ENCODE data around the gene HAL. TPM values are rescaled to one million over a fixed set of nuclear protein-coding genes. Genes with fewer than 3 reads are reported as not detected.
"Not testable (repeated sequence)": the region's sequence is repeated elsewhere in the genome, so short reads cannot be mapped to it uniquely, and the experiment has no call there.

The HAL gene
- total RNA-seq, 1 donor from 2014 or later: 0.17 TPM

DNA sequence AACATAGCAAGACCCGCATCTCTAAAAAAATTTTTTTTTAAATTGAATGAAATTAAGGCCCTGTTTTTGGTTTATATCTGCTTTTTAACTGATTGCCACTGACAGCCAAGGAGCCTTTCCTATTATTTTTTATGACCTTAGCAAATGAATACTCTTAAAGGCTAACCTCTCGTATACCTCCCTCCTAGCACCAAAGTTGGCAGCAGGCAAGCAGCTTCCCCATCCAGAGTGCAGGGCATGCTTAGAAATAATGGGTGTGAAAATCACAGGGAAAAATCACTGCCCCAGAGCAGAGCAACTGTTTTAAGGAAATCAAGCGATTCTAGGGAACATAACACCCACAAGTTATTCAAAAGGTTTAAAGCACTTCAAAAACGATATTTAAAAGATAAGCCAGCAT, 20.7 kb downstream of the HAL start:
- DNase-seq: no peak

DNA sequence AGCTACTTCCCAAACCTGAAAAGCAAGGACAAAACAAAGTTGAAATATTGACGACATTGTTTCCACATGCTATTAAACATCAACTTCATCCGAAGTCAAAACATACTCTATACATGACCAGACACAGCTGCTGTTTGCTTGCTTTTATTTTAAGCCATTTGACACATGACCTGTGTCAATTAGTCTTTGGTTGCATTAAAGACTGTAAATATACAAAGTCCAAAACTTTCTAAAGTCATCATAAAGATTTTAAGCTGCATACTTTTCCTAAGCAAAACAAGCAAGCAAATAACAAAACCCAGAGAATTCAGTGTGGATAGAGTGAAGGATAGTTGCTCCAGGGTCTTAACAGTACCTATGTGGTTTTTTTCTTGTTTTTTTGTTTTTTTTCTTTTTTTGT, 21.8 kb downstream of the HAL start:
- DNase-seq: no peak

DNA sequence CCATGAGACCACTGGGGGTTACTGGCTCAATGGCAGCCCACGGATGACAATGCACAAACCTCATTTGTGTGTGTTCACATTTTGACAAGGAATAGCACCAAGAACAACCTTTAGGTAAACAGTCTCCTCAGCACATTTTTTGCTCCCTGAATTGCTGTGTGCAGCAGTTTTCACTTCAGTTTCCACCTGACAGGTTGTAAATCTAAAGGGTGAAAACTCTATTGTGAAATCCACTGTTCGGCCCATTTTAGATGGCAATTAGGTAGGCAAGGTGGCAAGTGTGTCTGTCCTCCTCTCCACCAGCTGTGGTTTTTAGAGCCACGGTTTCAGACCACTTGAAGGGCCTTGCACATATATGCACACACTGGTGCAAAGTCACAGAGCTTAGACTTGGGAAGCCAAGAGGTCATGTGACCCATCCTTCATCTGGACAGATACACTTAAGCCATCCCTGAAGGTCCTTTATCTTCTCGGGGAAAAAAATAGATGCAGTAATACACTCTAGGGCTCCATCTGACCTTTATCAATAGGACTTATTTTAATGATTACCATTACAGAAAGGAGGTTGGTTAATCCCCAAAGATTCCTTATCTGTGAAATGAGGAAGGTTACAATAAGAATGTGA, 23.2 kb downstream of the HAL start:
- DNase-seq: no peak

DNA sequence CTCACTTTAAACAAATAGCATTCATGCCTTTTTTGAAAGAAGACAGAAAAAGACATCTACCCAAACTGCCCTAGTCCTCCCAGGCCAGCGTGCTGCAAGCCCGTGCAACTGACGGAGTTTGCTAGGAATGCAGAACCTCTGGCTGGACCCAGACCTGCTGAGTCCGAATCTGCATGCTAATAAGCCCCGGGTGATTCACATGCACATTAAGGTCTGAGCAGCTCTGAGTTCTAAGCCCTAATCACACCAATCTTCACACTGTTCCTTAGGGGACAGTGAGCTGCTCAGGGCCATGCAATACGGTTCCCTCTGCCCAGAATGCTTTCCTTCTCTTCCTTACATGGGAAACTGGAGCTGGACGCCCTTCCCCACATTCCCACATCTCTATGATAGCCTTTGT, 25.2 kb downstream of the HAL start:
- no peak for DNase-seq

DNA sequence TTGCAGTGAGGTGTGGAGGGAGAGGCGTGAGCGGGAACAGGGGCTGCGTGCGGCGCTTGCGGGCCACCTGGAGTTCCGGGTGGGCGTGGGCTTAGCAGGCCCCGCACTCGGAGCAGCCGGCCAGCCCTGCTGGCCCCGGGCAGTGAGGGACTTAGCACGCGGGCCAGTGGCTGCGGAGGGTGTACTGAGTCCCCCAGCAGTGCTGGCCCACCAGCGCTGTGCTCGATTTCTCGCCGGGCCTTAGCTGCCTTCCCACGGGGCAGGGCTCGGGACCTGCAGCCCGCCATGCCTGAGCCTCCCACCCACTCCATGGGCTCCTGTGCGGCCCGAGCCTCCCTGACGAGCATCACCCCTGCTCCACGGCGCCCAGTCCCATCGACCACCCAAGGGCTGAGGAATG, 27.0 kb downstream of the HAL start:
- DNase-seq: not testable (repeated sequence)

DNA sequence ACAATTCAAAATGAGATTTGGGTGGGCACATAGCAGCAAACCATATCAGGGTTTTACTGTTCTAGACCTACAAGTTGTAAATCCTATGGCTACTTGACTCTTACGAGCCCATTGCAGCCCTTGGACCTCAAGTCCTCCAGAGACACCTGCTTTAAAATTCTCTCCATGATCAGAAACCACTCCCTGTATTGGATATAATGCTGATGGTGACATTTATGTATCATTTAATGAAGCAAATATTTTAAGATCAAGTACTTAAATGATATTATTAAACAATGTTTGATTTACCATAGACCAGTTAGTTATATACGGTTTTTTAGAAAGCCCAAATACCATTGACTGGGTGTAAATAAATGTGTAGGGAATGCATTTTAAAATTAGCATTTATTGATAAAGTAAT, 28.8 kb downstream of the HAL start:
- DNase-seq: no peak

DNA sequence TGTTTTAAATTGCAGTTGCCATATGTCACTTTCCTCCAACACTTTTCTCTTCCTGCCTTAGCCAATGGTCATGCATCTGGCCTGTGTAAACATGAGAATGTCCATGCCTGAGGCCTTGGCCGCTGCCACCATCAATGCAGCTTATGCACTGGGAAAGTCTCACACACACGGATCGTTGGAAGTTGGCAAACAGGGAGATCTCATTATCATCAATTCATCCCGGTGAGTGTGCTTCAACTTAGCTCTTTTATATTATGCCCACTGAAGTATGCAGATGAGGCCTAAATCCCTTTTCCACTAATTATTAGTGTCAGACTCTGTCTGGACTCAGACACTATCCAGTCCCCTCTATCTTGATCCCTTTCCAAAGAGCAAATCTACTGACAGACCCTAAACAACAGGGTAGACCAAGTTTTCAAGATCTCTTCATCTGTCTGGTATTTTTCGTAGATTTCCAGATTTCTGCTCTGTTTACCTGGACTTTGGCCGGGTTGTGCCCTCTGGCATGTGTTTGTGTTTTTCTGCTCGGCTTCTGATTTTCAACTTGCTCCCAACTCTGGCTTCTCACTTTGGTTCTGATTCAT, 29.8 kb downstream of the HAL start:
- no peak for DNase-seq

DNA sequence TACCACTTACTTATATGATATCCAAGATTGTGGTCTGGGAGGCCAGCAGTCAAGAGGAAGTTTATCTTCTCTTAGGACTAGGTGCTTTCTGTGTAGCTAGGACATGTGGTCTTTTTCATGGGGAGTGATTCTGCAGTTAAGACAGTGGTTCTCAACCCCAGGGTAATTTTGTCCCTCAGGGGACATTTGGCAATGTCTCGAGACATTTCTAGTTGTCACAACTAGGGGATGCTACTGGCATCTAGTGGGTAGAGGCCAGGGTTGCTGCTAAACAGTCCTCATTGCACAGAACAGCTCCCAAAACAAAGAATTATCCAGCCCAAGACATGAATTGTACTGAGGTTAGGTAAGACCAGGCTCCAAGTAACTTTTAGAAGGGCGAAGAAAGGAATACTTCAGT, 33.0 kb downstream of the HAL start:
- DNase-seq: peak; percentile 10

DNA sequence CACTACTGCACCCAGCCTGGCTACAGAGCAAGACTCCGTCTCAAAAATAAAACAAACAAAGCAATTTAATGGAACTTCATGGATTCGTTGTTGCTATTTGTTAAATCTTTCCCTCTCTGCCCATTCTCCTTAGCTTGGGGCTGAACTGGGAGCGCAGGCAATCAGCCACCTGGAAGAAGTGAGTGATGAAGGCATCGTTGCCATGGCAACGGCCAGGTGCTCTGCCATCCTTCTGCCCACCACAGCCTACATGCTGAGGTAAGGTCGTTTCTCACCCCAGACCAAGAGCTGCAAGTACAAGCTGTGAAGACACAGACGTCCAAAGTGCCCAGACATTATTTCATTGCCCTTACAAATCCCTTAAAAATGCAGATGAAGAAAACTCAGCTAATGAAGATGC, 33.9 kb downstream of the HAL start:
- no peak for DNase-seq

DNA sequence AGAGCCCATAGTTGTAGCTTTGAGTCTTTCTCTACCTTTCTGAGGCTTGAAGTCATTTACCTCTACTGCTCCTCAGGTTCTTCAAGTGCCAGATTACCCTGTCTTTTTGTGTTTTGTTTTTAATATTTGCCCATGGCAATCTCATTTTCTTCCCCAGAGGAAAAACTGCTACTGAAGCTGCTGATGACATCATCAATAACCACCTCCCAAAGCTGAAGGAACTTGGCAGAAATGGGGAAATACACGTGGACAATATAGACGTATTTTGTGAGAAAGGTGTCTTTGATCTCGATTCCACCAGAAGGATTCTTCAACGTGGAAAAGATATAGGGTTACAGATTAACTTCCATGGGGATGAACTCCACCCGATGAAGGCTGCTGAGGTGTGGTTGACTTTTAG, 35.9 kb downstream of the HAL start:
- no peak for DNase-seq

DNA sequence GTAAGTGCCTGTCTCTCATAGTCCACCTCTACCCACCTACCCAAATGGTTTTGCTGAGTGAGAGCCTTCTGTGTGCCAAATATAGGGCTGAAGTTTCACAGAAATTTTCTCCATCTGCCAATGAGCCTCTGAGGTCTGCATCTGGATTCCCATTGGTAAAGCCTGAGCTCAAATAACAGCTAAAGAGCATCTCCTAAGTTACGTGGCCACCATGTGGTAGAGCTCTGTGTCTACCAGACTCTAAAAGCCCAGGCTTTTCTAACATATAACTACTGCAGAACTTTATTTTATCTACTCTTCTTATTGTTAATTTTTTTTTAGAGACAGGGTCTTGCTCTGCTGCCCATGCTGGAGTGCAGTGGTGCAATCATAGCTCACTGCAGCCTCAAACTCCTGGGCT, 37.0 kb downstream of the HAL start:
- DNase-seq: peak; percentile 31

DNA sequence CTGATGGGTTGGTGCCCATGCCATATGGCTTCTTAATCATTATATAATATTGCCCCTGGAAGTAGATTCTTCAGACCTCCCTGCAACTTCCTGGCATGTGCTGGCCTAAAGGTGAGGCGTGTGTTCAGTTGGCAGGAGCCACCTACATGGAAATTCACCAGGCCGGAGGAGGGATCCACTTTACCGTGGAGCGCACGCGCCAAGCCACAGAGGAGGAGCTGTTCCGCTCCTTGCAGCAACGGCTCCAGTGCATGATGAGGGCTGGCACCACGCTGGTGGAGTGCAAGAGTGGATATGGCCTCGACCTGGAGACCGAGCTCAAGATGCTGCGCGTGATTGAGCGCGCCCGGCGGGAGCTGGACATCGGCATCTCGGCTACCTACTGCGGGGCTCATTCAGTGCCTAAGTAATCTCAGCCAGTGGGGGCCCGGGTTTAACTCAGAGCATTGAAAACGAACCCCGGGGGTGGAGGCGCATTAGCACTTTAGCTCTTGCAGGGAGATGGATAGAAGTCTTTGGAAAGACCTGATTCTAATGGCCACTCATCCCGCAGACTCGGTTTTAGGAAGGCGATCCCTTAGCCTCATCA, 39.5 kb downstream of the HAL start:
- DNase-seq: no peak

DNA sequence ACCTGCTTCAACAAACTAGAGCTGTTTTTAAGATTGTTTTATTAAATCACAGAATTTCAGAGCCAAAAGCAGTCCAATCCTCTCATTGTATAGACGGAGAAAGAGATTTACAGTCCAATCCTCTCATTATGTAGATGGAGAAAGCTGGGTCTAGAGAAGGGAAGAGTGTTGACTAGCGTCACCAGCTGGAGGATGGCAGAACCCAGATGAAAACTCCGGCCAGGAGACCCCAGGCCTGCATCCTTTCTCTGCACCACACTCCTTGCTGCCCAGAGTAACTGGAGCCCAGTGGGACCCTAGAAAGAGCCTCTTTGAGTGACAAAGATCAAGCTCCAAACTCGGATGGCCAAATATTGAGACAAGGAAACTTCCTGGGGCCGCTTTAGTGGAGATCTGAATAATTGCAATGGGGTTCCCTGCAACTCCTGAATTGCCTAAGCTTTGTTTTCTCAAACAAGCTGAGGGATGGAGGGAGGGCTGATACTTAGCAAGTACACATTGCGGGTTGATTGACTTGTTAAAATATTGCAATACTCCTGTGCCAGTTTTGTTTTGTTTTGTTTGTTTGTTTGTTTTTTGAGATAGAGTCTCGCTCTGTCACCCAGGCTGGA, 40.5 kb downstream of the HAL start:
- no peak for DNase-seq

DNA sequence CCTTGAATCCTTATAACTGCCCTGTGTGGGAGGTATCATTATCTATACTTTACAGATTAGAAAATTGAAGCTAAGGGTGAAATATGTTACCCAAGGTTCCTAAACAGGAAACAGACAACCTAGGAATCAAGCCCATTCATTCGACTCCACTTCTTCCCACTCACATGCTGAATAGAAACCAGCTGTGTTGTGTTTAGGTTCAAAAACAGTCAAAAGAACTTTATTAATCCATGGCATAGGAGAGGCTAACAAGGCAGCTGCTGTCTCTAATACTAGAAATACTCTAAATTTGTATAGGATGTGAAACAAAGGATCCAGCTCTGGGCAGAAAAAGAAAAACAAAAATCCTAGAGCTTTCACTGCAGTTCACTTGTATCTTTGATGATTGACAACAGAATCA, 43.1 kb downstream of the HAL start:
- no peak for DNase-seq

DNA sequence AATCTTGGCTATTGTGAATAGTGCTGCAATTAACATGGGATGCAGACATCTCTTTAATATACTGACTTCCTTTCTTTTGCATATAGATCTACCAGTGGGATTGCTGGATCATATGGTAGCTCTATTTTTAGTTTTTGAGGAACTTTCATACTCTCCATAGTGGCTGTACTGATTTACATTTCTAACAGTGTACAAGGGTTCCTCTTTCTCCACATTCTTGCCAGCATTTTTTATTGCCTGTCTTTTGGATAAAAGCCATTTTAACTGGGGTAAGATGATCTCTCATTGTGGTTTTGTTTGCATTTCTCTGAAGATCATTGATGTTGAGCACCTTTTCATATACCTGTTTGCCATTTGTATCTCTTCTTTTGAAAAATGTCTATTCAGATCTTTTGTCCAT, 44.6 kb downstream of the HAL start:
- no peak for DNase-seq

DNA sequence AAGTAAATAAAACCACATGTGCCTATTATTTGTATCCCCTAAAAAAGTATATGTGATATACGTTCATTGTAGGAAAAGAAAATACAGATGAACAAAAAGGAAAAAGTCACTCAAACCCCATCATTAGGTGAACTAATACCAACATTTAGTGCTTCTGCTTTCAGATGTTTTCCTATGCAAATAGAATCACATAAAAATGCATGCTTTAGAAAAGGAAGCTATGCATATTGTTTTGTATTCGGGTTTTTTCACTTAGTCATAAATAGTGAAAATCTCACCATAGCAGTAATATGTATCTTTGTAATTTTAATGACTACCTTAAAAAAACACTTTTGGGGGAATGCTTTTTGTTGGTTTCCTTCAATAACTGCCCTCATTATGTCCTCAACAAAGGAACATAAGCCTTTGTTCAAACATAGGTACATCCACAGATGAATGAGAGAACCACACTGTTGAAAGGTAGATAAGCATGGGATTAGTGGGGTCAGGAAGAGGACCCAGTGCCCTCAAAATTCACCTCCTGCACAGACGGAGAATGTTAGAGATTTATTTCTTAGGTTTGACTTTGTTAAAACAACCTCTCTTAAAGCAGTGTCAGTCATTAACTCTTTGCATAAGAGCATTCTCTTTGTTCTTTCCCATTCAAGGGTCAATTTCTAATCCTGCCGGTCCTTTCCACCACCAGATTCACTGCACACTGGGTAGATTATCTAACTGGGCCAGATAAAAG, 46.5 kb downstream of the HAL start:
- no peak for DNase-seq

DNA sequence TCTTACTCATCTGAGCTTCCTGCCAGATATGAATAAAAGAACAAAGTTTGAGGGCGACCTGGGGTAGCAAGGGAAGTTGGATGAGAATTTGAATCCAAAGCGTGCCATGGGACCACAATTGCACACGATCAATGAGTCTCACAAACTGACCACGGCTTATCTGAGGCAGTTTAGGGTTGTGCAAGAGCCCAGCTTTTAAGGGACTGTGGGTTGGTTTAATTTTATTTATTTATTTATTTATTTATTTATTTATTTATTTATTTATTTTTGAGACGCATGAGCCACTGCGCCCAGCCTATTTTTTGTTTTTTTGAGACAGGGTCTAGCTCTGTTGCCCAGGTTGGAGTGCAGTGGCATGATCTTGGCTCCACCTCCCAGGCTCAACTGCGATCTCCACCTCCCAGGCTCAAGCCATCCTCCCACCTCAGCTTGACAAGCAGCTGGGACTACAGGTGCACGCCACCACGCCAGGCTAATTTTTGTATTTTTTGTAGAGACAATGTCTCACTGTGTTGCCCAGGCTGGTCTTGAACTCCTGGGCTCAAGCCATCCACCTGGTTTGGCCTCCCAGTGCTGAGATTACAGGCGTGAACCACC, 51.9 kb downstream of the HAL start:
- no peak for DNase-seq

DNA sequence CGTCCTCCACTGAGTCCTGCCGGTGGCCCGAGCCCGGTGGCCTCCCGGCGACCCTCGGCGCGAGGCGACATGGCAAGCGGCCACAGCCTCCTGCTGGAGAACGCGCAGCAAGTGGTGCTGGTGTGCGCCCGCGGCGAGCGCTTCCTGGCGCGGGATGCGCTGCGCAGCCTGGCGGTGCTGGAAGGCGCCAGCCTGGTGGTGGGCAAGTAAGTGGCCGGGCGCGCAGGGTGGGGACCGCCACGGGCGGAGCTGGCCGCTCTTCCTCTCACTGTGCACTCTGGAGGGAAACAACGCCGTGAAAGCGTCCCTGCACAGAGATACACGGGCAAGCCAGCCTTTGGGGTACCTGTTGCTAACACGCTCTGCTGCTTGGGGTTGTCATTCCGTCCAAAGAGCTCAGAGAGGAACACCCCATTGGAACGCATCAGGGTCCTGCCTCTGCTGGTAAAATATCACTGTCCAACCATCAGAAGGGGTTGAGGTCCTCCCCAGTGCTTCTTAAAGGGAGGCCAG, 52.8 kb downstream of the HAL start, which contains the start of gene AMDHD1:
TSS of gene AMDHD1 (plus strand) at position 2 of the 513 bp plus-strand sequence. CDS start at position 70, 68 bp downstream.
- DNase-seq: peak; percentile 69

DNA sequence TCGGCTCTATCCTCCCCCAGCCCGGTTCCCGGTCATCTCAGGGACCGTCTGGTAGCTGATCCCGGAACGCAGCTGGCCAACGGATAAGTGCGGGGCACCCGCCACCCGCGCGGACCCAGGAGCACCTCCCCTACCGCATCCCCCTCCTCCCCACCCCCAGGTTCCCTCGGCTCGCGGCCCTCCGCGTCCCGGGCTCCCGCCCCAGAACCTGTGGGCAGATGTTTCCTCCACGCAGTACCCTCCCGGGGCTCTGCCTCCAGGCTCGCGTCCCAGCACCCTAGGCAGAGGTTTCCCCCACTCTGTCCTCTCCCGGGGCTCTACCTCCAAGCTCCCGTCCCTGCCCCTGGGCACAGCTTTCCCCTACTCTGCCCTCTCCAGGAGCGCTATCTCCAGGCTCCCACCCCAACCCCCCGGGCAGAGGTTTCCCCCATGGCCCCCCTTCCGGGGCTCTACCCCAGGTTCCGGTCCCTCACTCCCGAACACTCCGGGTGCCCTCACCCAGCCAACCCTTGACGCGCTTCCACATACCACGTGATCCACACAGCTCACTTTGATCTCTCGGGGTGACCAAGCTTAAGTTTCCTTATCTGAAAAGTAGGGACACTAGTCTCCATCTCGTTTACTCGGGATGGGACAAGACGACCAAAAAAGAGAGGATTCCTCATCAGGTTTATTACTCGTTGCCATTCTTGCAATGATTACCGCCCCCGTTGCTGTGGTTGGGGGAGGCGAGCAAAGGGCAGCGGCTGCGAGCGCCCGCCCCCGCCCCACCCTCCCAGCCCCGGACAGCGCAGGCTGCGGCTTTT, 53.4 kb downstream of the HAL start, which contains the start of gene CCDC38:
TSS of gene CCDC38 (minus strand) at position 91 of the 806 bp plus-strand sequence. CDS start 6,105 bp downstream, outside the sequence.
- peak; percentile 37 for DNase-seq

DNA sequence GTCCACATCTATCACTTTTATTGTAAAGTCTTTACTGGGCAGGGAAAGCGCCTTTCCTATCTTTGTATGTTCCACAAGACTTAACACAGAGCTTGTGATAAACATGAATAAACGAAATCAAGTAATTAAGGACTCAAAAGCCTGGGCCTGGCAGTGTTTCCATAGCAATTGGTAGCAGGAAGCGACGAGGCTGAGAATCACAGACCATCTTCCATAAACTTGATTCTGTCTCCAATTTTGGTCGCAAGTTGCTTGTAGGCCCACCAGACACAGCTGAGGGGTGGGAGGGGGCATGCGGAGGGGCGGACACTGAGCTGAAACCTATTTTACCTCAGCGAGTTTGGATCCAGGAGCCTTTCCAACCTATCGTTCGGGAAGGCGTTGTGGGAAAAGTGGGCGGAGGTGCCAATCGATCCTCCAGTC, 54.0 kb downstream of the HAL start:
- DNase-seq: peak; percentile 9

DNA sequence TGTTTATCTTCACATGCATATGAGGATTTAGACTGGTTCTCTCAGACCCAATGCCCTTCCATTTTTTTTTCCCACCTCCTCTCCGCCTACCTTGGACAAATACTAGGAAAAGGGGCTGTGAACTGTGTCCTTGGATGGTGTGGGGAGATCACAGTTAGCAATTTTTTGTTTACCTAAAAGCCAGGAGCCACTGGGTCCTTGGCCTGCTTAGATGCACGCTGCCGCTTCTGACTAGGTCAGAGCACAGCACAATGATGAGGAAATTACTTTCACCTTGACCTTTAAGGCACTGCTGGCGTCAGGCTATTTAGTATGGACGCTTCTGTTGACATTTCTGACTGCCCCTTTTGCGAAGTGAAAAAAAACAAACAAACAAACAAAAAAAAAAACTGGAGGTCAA, 55.6 kb downstream of the HAL start:
- no peak for DNase-seq
